Body of pancreas (tissue), 4 donors: Measurements from ENCODE around the gene OLFML3. TPM values are rescaled to one million over a fixed set of nuclear protein-coding genes. Genes with fewer than 3 reads are reported as not detected.

Experiments used
- ATAC-seq: fragments of 150-250 bp; one replicate; pipeline ENCODE4 v1.9.1; 2016
- DNase-seq, 4 donors: peaks; one replicate each; pipeline ENCODE4 v3.0.0-alpha.2; 2019
- H3K27ac ChIP-seq, 4 donors: fragments of 200-600 bp; sonication (generic); 1 replicate in 3 of 4; 2 replicates in 1 of 4; pipeline versions ENCODE4 v1.5.1 to v1.6.1; 2016 to 2019; ENCODE audit warnings: mild to moderate bottlenecking in 1 of 4, mixed read lengths in 1 of 4, moderate library complexity in 1 of 4
- H3K27me3 ChIP-seq, 2 donors: fragments of 200-600 bp; sonication (generic); one replicate each; pipeline ENCODE4 v1.6.0; 2016; ENCODE audit warnings: mild to moderate bottlenecking in 1 of 2
- H3K36me3 ChIP-seq, 2 donors: fragments of 200-600 bp; sonication (generic); replicated peaks in 1 of 2; 2 replicates each; pipeline ENCODE4 v1.5.1; 2016; ENCODE audit warnings: low read depth in 2 of 2; ENCODE audit not compliant: insufficient read depth in 1 of 2
- H3K4me1 ChIP-seq: fragments of 200-600 bp; sonication (generic); one replicate; pipeline ENCODE4 v1.6.0; 2016
- H3K4me3 ChIP-seq, 2 donors: fragments of 200-600 bp; sonication (generic); 1 replicate in 1 of 2; 2 replicates in 1 of 2; pipeline ENCODE4 v1.5.1; 2016 to 2019
- H3K9me3 ChIP-seq, 3 donors: fragments of 200-600 bp; sonication (generic); 1 replicate in 2 of 3; 2 replicates in 1 of 3; pipeline ENCODE4 v1.5.1; 2016
- POLR2A ChIP-seq, 3 donors: fragments of 450-650 bp; IDR thresholded peaks; one replicate each; pipeline ENCODE4 v1.6.1; 2016; ENCODE audit warnings: antibody characterized with exemption in 3 of 3, mild to moderate bottlenecking in 2 of 3
- WGBS, 2 donors: methylation state at CpG; one replicate each; pipeline ENCODE4 v1.1.5; 2017; 5-methylcytosine and 5-hydroxymethylcytosine counted together
- intact Hi-C: fragments of 100-400 bp; cut with DNase I; formaldehyde crosslinking; loops from one replicate; pipeline ENCODE4 v1.15.1; 2023
- total RNA-seq, 2 donors: library from RNA; depleted of rRNA; stranded (reverse); fragments of >200 nt; gene quantifications; one replicate each; pipeline ENCODE4 v1.1.0, GENCODE V29; 2016
- TF ChIP-seq, protein P1 (sequence below), 7 experiments: fragments of 450-650 bp in 4 of 7; fragments of 200-600 bp in 3 of 7; sonication (generic) in 3 of 7; IDR thresholded peaks; one replicate each; pipeline ENCODE4 v1.5.1; 2016 to 2019; ENCODE audit warnings: antibody characterized with exemption in 7 of 7

Gene OLFML3
- total RNA-seq, 2 donors from 2014 or later = 9.9 to 30.7 TPM

DNA sequence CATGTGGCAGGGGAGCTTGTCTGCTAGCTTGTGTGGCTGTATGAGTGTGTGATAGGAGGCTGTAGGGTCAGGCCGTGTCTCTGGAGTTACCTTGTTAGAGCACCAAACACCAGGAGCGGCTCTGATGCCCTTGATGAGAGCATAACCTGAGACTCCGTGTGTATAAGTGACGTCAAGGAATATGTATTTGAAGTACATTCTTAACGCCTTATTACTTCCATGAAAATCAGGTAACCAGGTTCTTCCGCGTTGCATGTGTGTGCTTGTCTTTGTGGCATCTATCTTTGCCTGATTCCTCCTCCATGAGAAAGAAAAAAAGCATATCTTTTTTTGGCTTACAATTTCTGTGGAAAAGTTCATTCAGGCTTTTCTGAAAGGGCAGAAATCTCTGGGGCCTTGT, 4.6 kb downstream of the OLFML3 start:
- H3K4me1 ChIP-seq = peaks cover 14% of the 10 kb centered on the region
- WGBS, 2 donors = 78 to 85% methylated on average over 7 of the region's 7 CpGs
- ATAC-seq = no peak
- H3K27me3 ChIP-seq = no peaks in the 10 kb centered on the region
- intact Hi-C loops = loop anchor here (5.0 kb wide), 1 partner anchor 293 kb away; no protein-coding TSS in a partner anchor
- no peaks in the 10 kb centered on the region for H3K36me3 ChIP-seq
- TF ChIP-seq, protein P1, sequence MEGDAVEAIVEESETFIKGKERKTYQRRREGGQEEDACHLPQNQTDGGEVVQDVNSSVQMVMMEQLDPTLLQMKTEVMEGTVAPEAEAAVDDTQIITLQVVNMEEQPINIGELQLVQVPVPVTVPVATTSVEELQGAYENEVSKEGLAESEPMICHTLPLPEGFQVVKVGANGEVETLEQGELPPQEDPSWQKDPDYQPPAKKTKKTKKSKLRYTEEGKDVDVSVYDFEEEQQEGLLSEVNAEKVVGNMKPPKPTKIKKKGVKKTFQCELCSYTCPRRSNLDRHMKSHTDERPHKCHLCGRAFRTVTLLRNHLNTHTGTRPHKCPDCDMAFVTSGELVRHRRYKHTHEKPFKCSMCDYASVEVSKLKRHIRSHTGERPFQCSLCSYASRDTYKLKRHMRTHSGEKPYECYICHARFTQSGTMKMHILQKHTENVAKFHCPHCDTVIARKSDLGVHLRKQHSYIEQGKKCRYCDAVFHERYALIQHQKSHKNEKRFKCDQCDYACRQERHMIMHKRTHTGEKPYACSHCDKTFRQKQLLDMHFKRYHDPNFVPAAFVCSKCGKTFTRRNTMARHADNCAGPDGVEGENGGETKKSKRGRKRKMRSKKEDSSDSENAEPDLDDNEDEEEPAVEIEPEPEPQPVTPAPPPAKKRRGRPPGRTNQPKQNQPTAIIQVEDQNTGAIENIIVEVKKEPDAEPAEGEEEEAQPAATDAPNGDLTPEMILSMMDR (IDR thresholded peaks at IDR 0.05) = no peak
- TF ChIP-seq POLR2A (IDR thresholded peaks at IDR 0.05) = no peak
- H3K4me3 ChIP-seq = no peak overlapping the region
- no peak for DNase-seq
- H3K27ac ChIP-seq = no peak overlapping the region
- H3K9me3 ChIP-seq = no peaks in the 10 kb centered on the region

DNA sequence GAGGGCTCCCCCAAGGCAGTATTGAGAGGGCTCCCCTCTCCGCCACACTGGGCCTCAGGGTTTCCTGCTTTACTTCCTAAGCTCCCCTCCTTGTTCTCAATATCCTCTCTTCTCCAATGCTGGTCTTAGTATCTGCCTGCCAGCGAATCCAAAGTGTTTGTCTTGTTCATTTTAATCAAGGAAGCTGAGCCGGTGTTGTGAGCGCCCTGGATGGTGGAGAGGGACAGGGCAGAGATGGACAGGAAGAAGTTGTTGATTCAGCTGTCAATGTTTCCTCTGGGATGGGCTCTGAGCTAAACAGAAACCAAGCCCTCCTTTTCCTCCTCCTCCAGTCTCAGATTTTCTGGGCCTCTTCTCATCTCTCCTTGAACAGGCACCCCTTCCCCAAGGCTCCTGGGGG, 5.4 kb downstream of the OLFML3 start:
- no peaks in the 10 kb centered on the region for H3K36me3 ChIP-seq
- H3K9me3 ChIP-seq = no peaks in the 10 kb centered on the region
- ATAC-seq (no peak), DNase-seq (no peak)
- peaks cover 9% of the 10 kb centered on the region for H3K4me1 ChIP-seq
- no peak overlapping the region for H3K27ac ChIP-seq
- TF ChIP-seq POLR2A (IDR thresholded peaks at IDR 0.05) = no peak
- TF ChIP-seq, protein P1 (IDR thresholded peaks at IDR 0.05) = no peak
- H3K4me3 ChIP-seq = no peak overlapping the region
- H3K27me3 ChIP-seq = no peaks in the 10 kb centered on the region
- intact Hi-C loops = loop anchor here (5.0 kb wide), 1 partner anchor 293 kb away; no protein-coding TSS in a partner anchor
- WGBS, 2 donors = 57 to 77% methylated on average over 4 of the region's 4 CpGs

DNA sequence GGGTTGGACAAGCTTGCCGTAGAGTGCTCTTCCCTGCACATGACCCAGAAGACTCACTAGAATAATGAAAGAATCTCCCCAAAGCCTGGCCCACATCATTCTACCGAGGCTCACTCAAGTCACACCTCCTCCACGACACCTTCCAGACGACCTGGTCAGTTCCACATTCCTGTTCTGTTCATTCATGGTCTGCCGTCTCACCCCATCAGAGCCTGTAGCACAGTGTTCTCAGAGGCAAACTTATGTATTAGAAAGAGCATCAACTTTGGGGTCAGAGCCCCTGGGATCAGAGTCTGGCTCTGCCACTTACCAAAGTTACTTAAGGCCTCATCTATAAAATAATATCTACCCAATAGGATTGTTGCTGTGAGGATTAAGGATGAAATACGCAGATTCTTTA, 7.5 kb downstream of the OLFML3 start:
- H3K27me3 ChIP-seq = no peaks in the 10 kb centered on the region
- no peak overlapping the region for H3K4me3 ChIP-seq
- DNase-seq (no peak), ATAC-seq (no peak)
- no peak for TF ChIP-seq POLR2A (IDR thresholded peaks at IDR 0.05)
- TF ChIP-seq, protein P1 (IDR thresholded peaks at IDR 0.05) = no peak
- H3K4me1 ChIP-seq = peaks cover 9% of the 10 kb centered on the region
- intact Hi-C loops = no loop called here
- no peak overlapping the region for H3K27ac ChIP-seq
- no peaks in the 10 kb centered on the region for H3K36me3 ChIP-seq
- no peaks in the 10 kb centered on the region for H3K9me3 ChIP-seq
- WGBS, 2 donors = 73 to 88% methylated on average over 6 of the region's 6 CpGs

DNA sequence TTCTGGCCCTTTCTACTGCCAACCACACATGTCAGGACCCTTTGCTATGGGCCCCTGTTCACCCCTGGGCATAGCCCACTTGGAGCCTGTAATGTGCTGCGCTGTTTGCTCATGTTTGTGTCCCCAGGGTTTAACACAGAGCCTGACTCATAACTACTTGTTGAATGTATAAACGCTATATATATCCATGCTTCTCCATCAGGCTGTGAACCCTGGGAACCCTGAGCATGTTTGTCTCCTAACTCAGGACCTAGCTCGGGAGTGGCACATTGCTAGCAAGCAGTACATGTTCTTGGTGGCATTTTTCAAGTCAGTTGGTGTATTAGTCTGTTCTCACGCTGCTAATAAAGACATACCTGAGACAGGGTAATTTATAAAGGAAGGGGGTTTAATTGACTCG, 8.0 kb downstream of the OLFML3 start:
- no peak overlapping the region for H3K27ac ChIP-seq
- WGBS, 2 donors = 69 to 73% methylated on average over 5 of the region's 5 CpGs
- ATAC-seq = no peak
- H3K27me3 ChIP-seq = no peaks in the 10 kb centered on the region
- H3K4me3 ChIP-seq = no peak overlapping the region
- TF ChIP-seq, protein P1 (IDR thresholded peaks at IDR 0.05) = no peak
- no peak for TF ChIP-seq POLR2A (IDR thresholded peaks at IDR 0.05)
- no peaks in the 10 kb centered on the region for H3K9me3 ChIP-seq
- intact Hi-C loops = no loop called here
- H3K4me1 ChIP-seq = peaks cover 9% of the 10 kb centered on the region
- DNase-seq = no peak
- H3K36me3 ChIP-seq = no peaks in the 10 kb centered on the region

DNA sequence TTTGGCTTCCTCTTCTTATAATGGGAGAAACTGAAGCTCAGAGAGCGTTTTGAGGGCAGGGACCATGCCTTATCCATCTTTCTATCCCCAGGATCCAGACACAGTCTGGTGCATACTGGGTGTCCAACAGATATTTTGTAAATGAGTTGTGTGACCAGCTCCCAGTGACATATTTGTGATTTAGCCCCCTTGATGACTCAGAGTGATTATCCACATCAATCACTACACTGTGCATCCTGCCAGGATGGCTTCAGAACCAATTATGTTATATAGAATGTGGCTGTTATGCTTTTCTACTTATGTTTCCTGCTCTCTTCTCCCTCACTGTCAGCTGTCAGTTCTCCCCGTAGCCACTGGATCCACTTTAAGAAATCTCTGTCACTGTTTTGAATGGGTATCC, 11.3 kb downstream of the OLFML3 start:
- 60 to 64% methylated on average over 2 of the region's 2 CpGs for WGBS, 2 donors
- no peak for ATAC-seq
- TF ChIP-seq, protein P1 (IDR thresholded peaks at IDR 0.05) = no peak
- no peak for TF ChIP-seq POLR2A (IDR thresholded peaks at IDR 0.05)

More for the DNA sequence above, 11.3 kb downstream of the OLFML3 start:
- H3K9me3 ChIP-seq = no peaks in the 10 kb centered on the region
- no peak overlapping the region for H3K27ac ChIP-seq
- no peak for DNase-seq
- H3K4me1 ChIP-seq = no peaks in the 10 kb centered on the region
- H3K27me3 ChIP-seq = no peaks in the 10 kb centered on the region
- H3K36me3 ChIP-seq = no peaks in the 10 kb centered on the region
- no peak overlapping the region for H3K4me3 ChIP-seq
- intact Hi-C loops = no loop called here
